Stimulated activated CD8-positive, alpha-beta memory T cell treated with anti-CD3 and anti-CD28 coated beads, Interleukin-4, amount 100 ng/mL, for 1 hour (primary cell): Measurements from ENCODE around the gene SFMBT1.

ENCODE experiments used
- DNase-seq, 2 donors: peaks; one replicate each; pipeline ENCODE4 v3.0.0-alpha.2; 2020; ENCODE audit warnings: low read depth in 2 of 2, low spot score in 1 of 2

Gene SFMBT1

GRCh38 chr3:52857864-52858263, 188.0 kb downstream of the SFMBT1 start:
- no peak for DNase-seq

GRCh38 chr3:52857133-52857532, 188.7 kb downstream of the SFMBT1 start:
- no peak for DNase-seq

- no peak for DNase-seq
Observed at GRCh38 chr3:52856666-52857065, 189.2 kb downstream of the SFMBT1 start.

GRCh38 chr3:52854013-52854412, 191.9 kb downstream of the SFMBT1 start:
- DNase-seq = no peak
